ENCODE data around the gene LMNB1.
"Not testable (repeated sequence)": the region's sequence is repeated elsewhere in the genome, so short reads cannot be mapped to it uniquely, and the experiment has no call there.

Gene LMNB1

DNA sequence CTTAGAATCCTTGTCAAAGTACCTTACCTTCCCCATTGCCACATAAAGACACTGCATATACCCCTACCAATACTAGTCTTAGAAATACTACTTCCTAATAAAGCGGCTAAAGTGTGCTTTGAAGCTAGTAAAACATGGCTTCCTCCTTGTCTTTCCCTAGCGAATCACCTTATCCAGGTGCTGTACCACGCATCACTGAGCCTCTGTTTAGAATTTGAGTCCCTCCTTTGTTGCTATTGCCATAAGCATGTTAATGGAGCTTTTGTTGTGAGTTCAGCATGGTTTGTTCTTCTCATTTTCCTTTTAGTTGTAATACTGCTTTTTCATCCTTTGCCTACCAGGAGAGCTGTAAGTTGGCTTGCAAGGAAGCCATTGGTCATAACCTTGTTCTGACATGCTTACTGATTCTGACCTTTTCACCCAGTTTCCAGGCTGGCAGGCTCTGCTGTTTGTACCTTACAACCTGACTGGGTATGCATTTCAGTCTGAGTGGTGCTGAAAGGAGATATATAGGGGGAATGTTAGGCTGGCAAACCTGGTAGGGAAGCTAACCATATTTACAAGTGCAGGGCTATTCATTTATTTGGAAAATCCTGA is 49.8 kb downstream of the LMNB1 start:
- DNase-seq (ENCODE audit: low spot score): no peak

GRCh38 chr5:126829098-126829497 is 52.2 kb downstream of the LMNB1 start:
- DNase-seq (ENCODE audit: low spot score): no peak

DNA sequence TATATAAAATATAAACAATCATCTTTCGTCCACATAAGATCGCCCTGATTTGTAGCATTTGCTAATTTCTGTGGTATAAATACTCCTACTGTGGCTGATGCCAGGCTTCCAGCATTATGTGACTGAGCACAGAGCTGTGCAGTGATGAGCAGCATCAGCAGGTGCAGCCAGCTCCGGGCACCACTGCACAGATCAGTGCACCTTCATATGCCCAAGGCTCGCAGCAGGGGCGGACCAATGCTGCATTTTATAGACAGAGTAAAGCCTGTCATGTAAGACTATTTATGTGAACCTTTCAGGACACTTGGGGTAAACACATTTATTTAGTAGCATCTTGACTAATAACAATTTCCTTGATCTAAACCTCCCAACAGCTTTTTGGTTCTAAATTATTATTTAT is 53.1 kb downstream of the LMNB1 start:
- no peak for DNase-seq (ENCODE audit: low spot score)

- no peak for DNase-seq (ENCODE audit: low spot score)
Observed at GRCh38 chr5:126831156-126831555, 54.2 kb downstream of the LMNB1 start.

DNA sequence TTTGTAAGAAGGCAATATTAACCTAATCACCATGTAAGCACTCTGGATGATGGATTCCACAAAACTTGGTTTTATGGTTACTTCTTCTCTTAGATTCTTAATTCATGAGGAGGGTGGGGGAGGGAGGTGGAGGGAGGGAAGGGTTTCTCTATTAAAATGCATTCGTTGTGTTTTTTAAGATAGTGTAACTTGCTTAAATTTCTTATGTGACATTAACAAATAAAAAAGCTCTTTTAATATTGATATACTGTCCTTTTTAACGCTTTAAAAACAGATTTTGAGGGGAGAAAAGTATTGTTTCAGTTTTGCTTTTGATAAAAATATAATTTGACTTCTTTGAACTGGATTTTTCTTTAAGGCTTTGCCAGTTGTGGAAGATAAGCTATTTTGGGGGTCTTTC is 59.8 kb downstream of the LMNB1 start:
- no peak for DNase-seq (ENCODE audit: low spot score)

- no peak for DNase-seq (ENCODE audit: low spot score)
Observed at GRCh38 chr5:126837242-126837641, 60.3 kb downstream of the LMNB1 start.

- DNase-seq (ENCODE audit: low spot score): no peak
Observed at GRCh38 chr5:126837906-126838539, 61.1 kb downstream of the LMNB1 start.

GRCh38 chr5:126839407-126839806 is 62.5 kb downstream of the LMNB1 start:
- DNase-seq (ENCODE audit: low spot score): not testable (repeated sequence)

DNA sequence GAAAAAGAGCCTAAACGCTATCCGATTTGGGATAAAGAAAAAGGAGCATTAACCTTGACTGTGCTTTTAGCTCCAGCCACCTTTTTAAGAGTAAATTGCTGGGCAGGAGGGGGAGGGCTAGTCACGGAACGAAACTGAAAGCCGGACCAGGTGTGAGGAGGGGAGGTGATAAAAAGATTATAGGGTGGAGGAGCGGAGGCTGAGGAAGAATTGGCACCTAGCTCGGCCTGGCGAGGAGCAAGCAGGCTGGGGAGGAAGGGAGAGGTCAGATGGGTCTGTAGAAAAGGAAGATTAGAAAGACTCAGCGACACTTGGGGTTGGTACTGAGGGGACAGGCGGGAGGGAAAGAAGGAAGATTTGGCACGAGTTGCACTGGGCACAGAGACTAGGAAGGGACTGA is 66.4 kb downstream of the LMNB1 start:
- not testable (repeated sequence) for DNase-seq (ENCODE audit: low spot score)

DNA sequence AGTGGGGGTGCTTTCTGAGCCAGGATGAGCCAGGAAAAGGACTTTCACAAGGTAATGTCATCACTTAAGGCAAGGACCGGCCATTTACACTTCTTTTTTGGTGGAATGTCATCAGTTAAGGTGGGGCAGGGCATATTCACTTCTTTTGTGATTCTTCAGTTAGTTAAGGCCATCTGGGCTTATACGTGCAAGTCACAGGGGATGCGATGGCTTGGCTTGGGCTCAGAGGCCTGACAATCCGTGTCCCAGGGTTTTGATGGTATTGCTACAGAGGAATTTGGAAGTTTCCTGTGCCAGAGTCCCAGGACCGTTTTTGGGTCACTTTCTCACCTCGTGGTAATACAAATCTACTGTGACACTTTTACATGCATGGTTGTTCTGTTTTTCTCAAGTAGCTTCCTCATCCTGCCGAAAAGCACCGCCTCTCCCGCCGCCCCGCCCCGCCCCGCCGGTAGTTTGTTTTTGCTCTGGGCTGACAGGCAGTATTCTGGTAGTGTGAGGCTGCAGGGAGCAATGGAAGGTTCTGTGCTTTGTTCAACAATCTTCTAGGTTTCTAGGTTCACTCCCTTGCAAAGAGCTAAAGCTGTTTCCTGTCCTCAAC is 68.6 kb downstream of the LMNB1 start:
- DNase-seq (ENCODE audit: low spot score): not testable (repeated sequence)

GRCh38 chr5:126846344-126846743 is 69.4 kb downstream of the LMNB1 start:
- DNase-seq (ENCODE audit: low spot score): no peak

DNA sequence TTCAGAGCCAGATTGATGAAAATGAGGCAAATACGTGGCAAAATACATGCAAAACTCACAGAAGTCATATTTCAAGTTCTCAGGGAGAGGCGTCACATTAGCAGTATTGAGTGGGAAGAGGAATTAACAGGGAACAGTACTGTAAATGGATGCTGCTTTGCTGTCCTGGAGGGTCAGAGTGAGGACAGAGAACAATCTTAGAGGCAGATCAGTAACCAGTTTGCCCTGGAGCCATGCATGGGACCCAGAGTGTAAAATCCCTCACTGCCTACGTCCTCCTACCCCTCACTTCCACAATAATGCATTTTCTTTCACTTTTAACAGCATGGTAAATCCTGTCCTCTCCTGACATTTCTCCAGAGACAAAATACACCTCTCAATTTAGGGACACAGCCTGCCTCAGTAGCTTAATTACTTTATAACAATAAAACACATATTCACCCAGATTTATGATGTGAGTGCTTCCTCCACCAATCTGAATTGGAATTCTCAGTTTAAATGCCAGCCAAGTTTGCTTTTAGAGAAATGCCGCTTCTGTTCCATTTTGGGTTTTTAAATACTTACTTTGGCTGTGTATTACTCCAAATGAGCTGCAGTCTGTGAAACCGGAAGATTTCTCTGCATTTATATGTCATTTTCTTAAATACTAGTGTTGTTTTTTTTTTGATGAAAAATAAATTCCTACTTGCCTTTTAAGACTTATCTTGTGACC is 70.0 kb downstream of the LMNB1 start:
- no peak for DNase-seq (ENCODE audit: low spot score)

GRCh38 chr5:126847456-126847820 is 70.5 kb downstream of the LMNB1 start:
- no peak for DNase-seq (ENCODE audit: low spot score)

DNA sequence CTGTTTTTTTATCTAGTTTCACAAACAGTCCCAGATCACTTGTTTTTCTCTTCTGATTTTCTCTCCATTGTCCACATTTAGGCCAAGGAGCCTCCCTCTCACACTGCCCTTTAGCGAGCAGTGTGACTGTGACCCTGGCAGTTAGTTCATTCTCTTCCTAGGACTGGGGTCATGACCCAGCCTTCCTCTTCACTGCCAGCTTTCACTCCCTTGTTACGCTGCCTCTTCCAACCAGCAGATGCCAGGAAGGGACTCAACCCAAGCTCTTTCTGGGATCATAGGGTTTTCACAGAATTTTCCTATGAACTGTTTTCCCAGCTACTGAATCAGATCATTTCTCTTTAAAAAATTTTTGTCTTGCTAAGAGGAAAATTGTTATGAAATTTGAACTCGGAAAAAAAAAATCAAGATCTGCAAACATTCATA is 70.9 kb downstream of the LMNB1 start:
- no peak for DNase-seq (ENCODE audit: low spot score)

GRCh38 chr5:126848253-126848652 is 71.3 kb downstream of the LMNB1 start:
- no peak for DNase-seq (ENCODE audit: low spot score)

- DNase-seq (ENCODE audit: low spot score): no peak
Observed at GRCh38 chr5:126849101-126849678, 72.3 kb downstream of the LMNB1 start.

- DNase-seq (ENCODE audit: low spot score): no peak
Observed at GRCh38 chr5:126851501-126852011, 74.6 kb downstream of the LMNB1 start.

DNA sequence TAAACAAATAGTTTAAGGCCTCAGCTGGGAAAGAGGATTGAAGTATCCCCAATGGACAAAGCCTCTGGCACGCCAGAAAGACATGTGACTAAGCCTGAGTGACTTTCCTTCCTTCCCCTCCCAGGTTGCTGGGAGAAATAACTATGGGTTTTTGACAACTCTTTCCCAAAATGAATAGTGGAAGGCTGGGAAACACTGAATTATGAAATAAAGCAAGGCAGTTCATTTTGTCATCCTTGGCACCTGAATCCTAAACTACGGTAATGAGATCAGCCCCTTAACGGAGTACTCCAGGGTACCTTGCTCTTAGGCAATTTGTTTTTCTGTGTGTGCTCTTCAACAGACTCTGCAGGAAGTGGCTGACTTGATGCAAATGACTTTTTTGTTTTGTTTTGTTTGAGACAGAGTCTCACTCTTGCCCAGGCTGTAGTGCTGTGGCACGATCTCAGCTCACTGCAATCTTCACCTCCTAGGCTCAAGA is 75.2 kb downstream of the LMNB1 start:
- DNase-seq (ENCODE audit: low spot score): no peak

- no peak for DNase-seq (ENCODE audit: low spot score)
Observed at GRCh38 chr5:126852841-126853271, 75.9 kb downstream of the LMNB1 start.

DNA sequence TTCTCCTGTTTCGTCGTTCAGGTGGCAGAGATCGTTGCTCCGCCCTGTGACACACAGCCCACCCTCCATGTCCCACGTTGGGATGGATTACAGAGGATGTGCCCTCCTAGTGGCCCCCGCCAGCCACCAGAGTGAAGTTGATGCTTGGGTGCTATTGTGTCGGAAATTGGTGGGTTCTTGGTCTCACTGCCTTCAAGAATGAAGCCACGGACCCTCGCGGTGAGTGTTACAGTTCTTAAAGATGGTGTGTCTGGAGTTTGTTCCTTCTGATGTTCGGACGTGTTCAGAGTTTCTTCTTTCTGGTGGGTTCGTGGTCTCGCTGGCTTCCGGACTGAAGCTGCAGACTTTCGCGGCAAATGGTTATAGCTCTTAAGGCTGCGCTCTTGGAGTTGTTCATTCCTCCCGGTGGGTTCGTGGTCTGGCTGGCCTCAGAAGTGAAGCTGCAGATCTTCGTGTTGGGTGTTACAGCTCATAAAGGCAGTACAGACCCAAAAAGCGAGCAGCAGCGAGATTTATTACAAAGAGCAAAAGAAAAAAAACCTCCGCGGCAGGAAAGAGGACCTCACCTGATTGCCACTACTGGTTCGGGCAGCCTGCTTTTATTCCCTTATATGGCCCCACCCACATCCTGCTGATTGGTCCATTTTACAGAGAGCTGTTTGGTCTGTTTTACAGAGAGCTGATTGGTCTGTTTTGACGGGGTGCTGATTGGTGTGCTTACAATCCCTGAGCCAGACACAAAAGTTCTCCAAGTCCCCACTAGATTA is 76.8 kb downstream of the LMNB1 start:
- peak; percentile 26 for DNase-seq (ENCODE audit: low spot score)

GRCh38 chr5:126854526-126855110 is 77.7 kb downstream of the LMNB1 start:
- DNase-seq (ENCODE audit: low spot score): no peak

Measured in activated CD4-positive, alpha-beta T cell treated with anti-CD3 and anti-CD28 coated beads, Interleukin-2, Interleukin-4, amounts not matched to agents 100 ng/mL and 50 ng/mL, durations not matched to agents 16 hours and 8 hours (primary cell).